ENCODE data around the gene CYP17A1.

The CYP17A1 gene

GRCh38 chr10:102813017-102813541, 24.1 kb downstream of the CYP17A1 start:
- no peak for ATAC-seq (replicated peaks; ENCODE audit: extremely low read depth, poor library complexity, severe bottlenecking)
- no peak overlapping the region for H3K4me3 Mint-ChIP-seq
- peaks cover 33% of the 10 kb centered on the region for H3K36me3 Mint-ChIP-seq (ENCODE audit: insufficient read depth)
- no peak for DNase-seq (ENCODE audit: low spot score in 2 of 2)
- no peaks in the 10 kb centered on the region for H3K27me3 Mint-ChIP-seq
- H3K9me3 Mint-ChIP-seq, result no peaks in the 10 kb centered on the region
- peaks cover 17% of the 10 kb centered on the region for H3K4me1 Mint-ChIP-seq
- no peak overlapping the region for H3K27ac Mint-ChIP-seq (ENCODE audit: low read depth)

GRCh38 chr10:102812231-102812876, 24.9 kb downstream of the CYP17A1 start:
- peaks cover 17% of the 10 kb centered on the region for H3K4me1 Mint-ChIP-seq
- no peak overlapping the region for H3K4me3 Mint-ChIP-seq
- H3K36me3 Mint-ChIP-seq (ENCODE audit: insufficient read depth), result peaks cover 33% of the 10 kb centered on the region
- peak overlapping the region; percentile 32 for H3K27ac Mint-ChIP-seq (ENCODE audit: low read depth)
- no peaks in the 10 kb centered on the region for H3K27me3 Mint-ChIP-seq
- no peak for DNase-seq (ENCODE audit: low spot score in 2 of 2)
- no peak for ATAC-seq (replicated peaks; ENCODE audit: extremely low read depth, poor library complexity, severe bottlenecking)
- H3K9me3 Mint-ChIP-seq, result no peaks in the 10 kb centered on the region

- Mint-ChIP-seq H3K4me1 (peaks cover 17% of the 10 kb centered on the region), H3K4me3 (no peak overlapping the region), H3K36me3 (ENCODE audit: insufficient read depth) (peaks cover 34% of the 10 kb centered on the region), H3K9me3 (no peaks in the 10 kb centered on the region), H3K27ac (ENCODE audit: low read depth) (no peak overlapping the region), H3K27me3 (no peaks in the 10 kb centered on the region)
- no peak for DNase-seq (ENCODE audit: low spot score in 2 of 2)
- no peak for ATAC-seq (replicated peaks; ENCODE audit: extremely low read depth, poor library complexity, severe bottlenecking)
Measured at GRCh38 chr10:102811346-102811745, 25.9 kb downstream of the CYP17A1 start.

- DNase-seq (ENCODE audit: low spot score in 2 of 2) (no peak), ATAC-seq (replicated peaks; ENCODE audit: extremely low read depth, poor library complexity, severe bottlenecking) (no peak)
- no peak overlapping the region for H3K4me3 Mint-ChIP-seq
- H3K27ac Mint-ChIP-seq (ENCODE audit: low read depth), result peak overlapping the region; percentile 27
- H3K9me3 Mint-ChIP-seq, result no peaks in the 10 kb centered on the region
- H3K36me3 Mint-ChIP-seq (ENCODE audit: insufficient read depth), result peaks cover 35% of the 10 kb centered on the region
- peaks cover 23% of the 10 kb centered on the region for H3K4me1 Mint-ChIP-seq
- H3K27me3 Mint-ChIP-seq, result no peaks in the 10 kb centered on the region
Measured at GRCh38 chr10:102808380-102808779, 28.8 kb downstream of the CYP17A1 start.

- no peak for DNase-seq (ENCODE audit: low spot score in 2 of 2)
- no peaks in the 10 kb centered on the region for H3K9me3 Mint-ChIP-seq
Measured at GRCh38 chr10:102804382-102805055, 32.7 kb downstream of the CYP17A1 start.

GRCh38 chr10:102802920-102803534, 34.2 kb downstream of the CYP17A1 start:
- peaks cover 21% of the 10 kb centered on the region for H3K4me1 Mint-ChIP-seq
- H3K27me3 Mint-ChIP-seq, result no peaks in the 10 kb centered on the region
- H3K9me3 Mint-ChIP-seq, result no peaks in the 10 kb centered on the region
- no peak overlapping the region for H3K27ac Mint-ChIP-seq (ENCODE audit: low read depth)
- H3K36me3 Mint-ChIP-seq (ENCODE audit: insufficient read depth), result peaks cover 32% of the 10 kb centered on the region
- DNase-seq (ENCODE audit: low spot score in 2 of 2) (no peak), ATAC-seq (replicated peaks; ENCODE audit: extremely low read depth, poor library complexity, severe bottlenecking) (no peak)
- no peak overlapping the region for H3K4me3 Mint-ChIP-seq

More at GRCh38 chr10:102804382-102805055, 32.7 kb downstream of the CYP17A1 start:
- Mint-ChIP-seq H3K4me3 (no peak overlapping the region), H3K27me3 (no peaks in the 10 kb centered on the region), H3K4me1 (peaks cover 29% of the 10 kb centered on the region), H3K27ac (ENCODE audit: low read depth) (no peak overlapping the region), H3K36me3 (ENCODE audit: insufficient read depth) (peaks cover 26% of the 10 kb centered on the region)
- ATAC-seq (replicated peaks; ENCODE audit: extremely low read depth, poor library complexity, severe bottlenecking), result no peak

- peaks cover 34% of the 10 kb centered on the region for H3K36me3 Mint-ChIP-seq (ENCODE audit: insufficient read depth)
- H3K27me3 Mint-ChIP-seq, result no peaks in the 10 kb centered on the region
- H3K4me3 Mint-ChIP-seq, result no peak overlapping the region
- H3K27ac Mint-ChIP-seq (ENCODE audit: low read depth), result peak overlapping the region; percentile 22
- ATAC-seq (replicated peaks; ENCODE audit: extremely low read depth, poor library complexity, severe bottlenecking) (no peak), DNase-seq (ENCODE audit: low spot score in 2 of 2) (no peak)
- H3K4me1 Mint-ChIP-seq, result peaks cover 23% of the 10 kb centered on the region
- H3K9me3 Mint-ChIP-seq, result no peaks in the 10 kb centered on the region
Measured at GRCh38 chr10:102801978-102802377, 35.2 kb downstream of the CYP17A1 start.

GRCh38 chr10:102801496-102801895, 35.7 kb downstream of the CYP17A1 start:
- no peak overlapping the region for H3K4me3 Mint-ChIP-seq
- peaks cover 32% of the 10 kb centered on the region for H3K36me3 Mint-ChIP-seq (ENCODE audit: insufficient read depth)
- H3K27ac Mint-ChIP-seq (ENCODE audit: low read depth), result peak overlapping the region; percentile 22
- no peaks in the 10 kb centered on the region for H3K9me3 Mint-ChIP-seq
- ATAC-seq (replicated peaks; ENCODE audit: extremely low read depth, poor library complexity, severe bottlenecking) (no peak), DNase-seq (ENCODE audit: low spot score in 2 of 2) (no peak)
- no peaks in the 10 kb centered on the region for H3K27me3 Mint-ChIP-seq
- peaks cover 28% of the 10 kb centered on the region for H3K4me1 Mint-ChIP-seq

- DNase-seq (ENCODE audit: low spot score in 2 of 2) (no peak), ATAC-seq (replicated peaks; ENCODE audit: extremely low read depth, poor library complexity, severe bottlenecking) (no peak)
- no peak overlapping the region for H3K4me3 Mint-ChIP-seq
- no peaks in the 10 kb centered on the region for H3K27me3 Mint-ChIP-seq
- peaks cover 32% of the 10 kb centered on the region for H3K36me3 Mint-ChIP-seq (ENCODE audit: insufficient read depth)
- no peak overlapping the region for H3K27ac Mint-ChIP-seq (ENCODE audit: low read depth)
- H3K9me3 Mint-ChIP-seq, result no peaks in the 10 kb centered on the region
- H3K4me1 Mint-ChIP-seq, result peaks cover 35% of the 10 kb centered on the region
Measured at GRCh38 chr10:102800611-102801335, 36.4 kb downstream of the CYP17A1 start.

- H3K4me1 Mint-ChIP-seq, result peaks cover 44% of the 10 kb centered on the region
- peaks cover 30% of the 10 kb centered on the region for H3K36me3 Mint-ChIP-seq (ENCODE audit: insufficient read depth)
- H3K9me3 Mint-ChIP-seq, result no peaks in the 10 kb centered on the region
- no peak for ATAC-seq (replicated peaks; ENCODE audit: extremely low read depth, poor library complexity, severe bottlenecking)
- no peak overlapping the region for H3K4me3 Mint-ChIP-seq
- DNase-seq (ENCODE audit: low spot score in 2 of 2), result no peak
- no peak overlapping the region for H3K27ac Mint-ChIP-seq (ENCODE audit: low read depth)
- H3K27me3 Mint-ChIP-seq, result no peaks in the 10 kb centered on the region
Measured at GRCh38 chr10:102799691-102800471, 37.3 kb downstream of the CYP17A1 start.

- DNase-seq (ENCODE audit: low spot score in 2 of 2), result no peak
- Mint-ChIP-seq H3K27ac (ENCODE audit: low read depth) (no peak overlapping the region), H3K9me3 (no peaks in the 10 kb centered on the region), H3K27me3 (no peaks in the 10 kb centered on the region), H3K4me3 (no peak overlapping the region), H3K4me1 (peaks cover 54% of the 10 kb centered on the region), H3K36me3 (ENCODE audit: insufficient read depth) (peaks cover 18% of the 10 kb centered on the region)
- peak; percentile 72 for ATAC-seq (replicated peaks; ENCODE audit: extremely low read depth, poor library complexity, severe bottlenecking)
Measured at GRCh38 chr10:102796407-102797176, 40.6 kb downstream of the CYP17A1 start.

Measured in central memory CD8-positive, alpha-beta T cell (primary cell).